Hepatocyte (in vitro differentiated cells): ENCODE results near the gene LYRM4. TPM values are rescaled to one million over a fixed set of nuclear protein-coding genes. Genes with fewer than 3 reads are reported as not detected.

Source experiments
- DNase-seq: peaks from one replicate; pipeline ENCODE4 v3.0.0-alpha.2; 2016; ENCODE audit warnings: low spot score
- H2AFZ ChIP-seq: fragments of 200-600 bp; sonication (generic); 2 replicates; pipeline ENCODE4 v1.6.0; 2016; ENCODE audit warnings: antibody characterized with exemption, mild to moderate bottlenecking
- H3K27ac ChIP-seq: fragments of 200-600 bp; sonication (generic); 2 replicates; pipeline ENCODE4 v1.5.1; 2016; ENCODE audit warnings: mild to moderate bottlenecking
- H3K27me3 ChIP-seq: fragments of 200-600 bp; sonication (generic); 2 replicates; pipeline ENCODE4 v1.6.1; 2016
- H3K36me3 ChIP-seq: fragments of 200-600 bp; sonication (generic); replicated peaks from 2 replicates; pipeline ENCODE4 v1.5.1; 2016; ENCODE audit warnings: low read depth; ENCODE audit not compliant: insufficient read depth
- H3K4me1 ChIP-seq: fragments of 200-600 bp; sonication (generic); 2 replicates; pipeline ENCODE4 v1.5.1; 2016; ENCODE audit warnings: mild to moderate bottlenecking, moderate library complexity; ENCODE audit not compliant: insufficient read depth
- H3K4me2 ChIP-seq: fragments of 200-600 bp; sonication (generic); 2 replicates; pipeline ENCODE4 v1.6.0; 2016
- H3K4me3 ChIP-seq: fragments of 200-600 bp; sonication (generic); 2 replicates; pipeline ENCODE4 v1.5.1; 2016; ENCODE audit warnings: mild to moderate bottlenecking
- H3K79me2 ChIP-seq: fragments of 200-600 bp; sonication (generic); 2 replicates; pipeline ENCODE4 v1.6.0; 2017; ENCODE audit warnings: mild to moderate bottlenecking
- H3K9me2 ChIP-seq: fragments of 200-600 bp; sonication (generic); replicated peaks from 2 replicates; pipeline ENCODE4 v1.6.0; 2017; ENCODE audit warnings: mild to moderate bottlenecking; ENCODE audit not compliant: insufficient read depth
- H3K9me3 ChIP-seq: fragments of 200-600 bp; sonication (generic); 2 replicates; pipeline ENCODE4 v1.5.1; 2016; ENCODE audit warnings: low read depth, mild to moderate bottlenecking
- H4K20me1 ChIP-seq: fragments of 200-600 bp; sonication (generic); 2 replicates; pipeline ENCODE4 v1.6.0; 2016; ENCODE audit warnings: mild to moderate bottlenecking; ENCODE audit not compliant: insufficient read depth, poor library complexity, severe bottlenecking
- CTCF ChIP-seq: fragments of 200-600 bp; sonication (generic); IDR thresholded peaks from 2 replicates; pipeline ENCODE4 v1.5.1; 2016; ENCODE audit warnings: antibody characterized with exemption, mild to moderate bottlenecking; ENCODE audit not compliant: poor library complexity
- EZH2 ChIP-seq: fragments of 200-600 bp; sonication (generic); IDR thresholded peaks from 2 replicates; pipeline ENCODE4 v1.6.1; 2016; ENCODE audit warnings: antibody characterized with exemption, mild to moderate bottlenecking, borderline replicate concordance
- EZH2phosphoT487 ChIP-seq: fragments of 200-600 bp; sonication (generic); IDR thresholded peaks from one replicate; pipeline ENCODE4 v1.6.1; 2018; ENCODE audit warnings: antibody characterized with exemption, mild to moderate bottlenecking, low read depth, moderate library complexity; ENCODE audit not compliant: unreplicated experiment, severe bottlenecking
- WGBS: methylation state at CpG from one replicate; pipeline ENCODE4 v1.1.6; 2016; ENCODE audit warnings: low lambda C conversion rate; ENCODE audit errors: missing lambda C conversion rate; 5-methylcytosine and 5-hydroxymethylcytosine counted together
- polyA plus RNA-seq: library from polyadenylated mRNA; unstranded; fragments of >200 nt; fragmentation: Nextera tagmentation; extraction: Ambion mirVana; gene quantifications from 2 replicates; pipeline ENCODE4 v1.2.1, GENCODE V29; 2016
- total RNA-seq: library from RNA; depleted of rRNA; stranded (reverse); fragments of >200 nt; gene quantifications from 2 replicates; pipeline ENCODE4 v1.2.3, GENCODE V29; 2014

The LYRM4 gene
- total and polyA plus RNA-seq, 2 experiments from 2014 or later, result 20.5 to 22.9 TPM

GRCh38 chr6:5238336-5238735, 22.4 kb downstream of the LYRM4 start:
- no peaks in the 10 kb centered on the region for H3K27me3 ChIP-seq
- H2AFZ ChIP-seq, result no peak overlapping the region
- no peak for TF ChIP-seq EZH2phosphoT487
- no peak for TF ChIP-seq EZH2
- TF ChIP-seq CTCF, result no peak
- H4K20me1 ChIP-seq, result no peaks in the 10 kb centered on the region
- H3K4me3 ChIP-seq, result no peak overlapping the region
- H3K9me3 ChIP-seq, result no peaks in the 10 kb centered on the region
- no peaks in the 10 kb centered on the region for H3K36me3 ChIP-seq
- no peak overlapping the region for H3K27ac ChIP-seq
- no peak for DNase-seq
- H3K9me2 ChIP-seq, result no peaks in the 10 kb centered on the region
- no peak overlapping the region for H3K4me2 ChIP-seq
- no peaks in the 10 kb centered on the region for H3K79me2 ChIP-seq
- no peaks in the 10 kb centered on the region for H3K4me1 ChIP-seq
- WGBS, result 97% methylated on average over 1 of the region's 1 CpG

- Histone ChIP-seq H2AFZ (no peak overlapping the region), H3K9me3 (no peaks in the 10 kb centered on the region), H3K9me2 (no peaks in the 10 kb centered on the region), H3K79me2 (no peaks in the 10 kb centered on the region), H3K27ac (no peak overlapping the region), H3K27me3 (no peaks in the 10 kb centered on the region), H3K4me1 (no peaks in the 10 kb centered on the region), H3K4me2 (no peak overlapping the region), H4K20me1 (no peaks in the 10 kb centered on the region), H3K36me3 (no peaks in the 10 kb centered on the region), H3K4me3 (no peak overlapping the region)
- TF ChIP-seq EZH2phosphoT487 (no peak), EZH2 (no peak), CTCF (no peak)
- DNase-seq, result no peak
- 84% methylated on average over 4 of the region's 4 CpGs for WGBS
These were observed 22.9 kb downstream of the LYRM4 start for GRCh38 chr6:5237805-5238204.

- H3K27me3 ChIP-seq, result no peaks in the 10 kb centered on the region
- no peak overlapping the region for H3K4me2 ChIP-seq
- no peaks in the 10 kb centered on the region for H3K79me2 ChIP-seq
- no peaks in the 10 kb centered on the region for H3K36me3 ChIP-seq
- no peak overlapping the region for H3K27ac ChIP-seq
- TF ChIP-seq EZH2phosphoT487 (no peak), CTCF (no peak)
- H3K4me3 ChIP-seq, result no peak overlapping the region
- DNase-seq, result no peak
- no peaks in the 10 kb centered on the region for H3K9me2 ChIP-seq
- no peaks in the 10 kb centered on the region for H4K20me1 ChIP-seq
- WGBS, result 77% methylated on average over 2 of the region's 2 CpGs
- H2AFZ ChIP-seq, result no peak overlapping the region
- no peaks in the 10 kb centered on the region for H3K9me3 ChIP-seq
- peaks cover 3% of the 10 kb centered on the region for H3K4me1 ChIP-seq
These were observed 24.9 kb downstream of the LYRM4 start for GRCh38 chr6:5235830-5236229.

GRCh38 chr6:5234874-5235273, 25.9 kb downstream of the LYRM4 start:
- no peaks in the 10 kb centered on the region for H3K9me3 ChIP-seq
- H2AFZ ChIP-seq, result no peak overlapping the region
- TF ChIP-seq CTCF, result no peak
- no peak for TF ChIP-seq EZH2
- no peak for TF ChIP-seq EZH2phosphoT487
- no peaks in the 10 kb centered on the region for H4K20me1 ChIP-seq
- H3K27ac ChIP-seq, result no peak overlapping the region
- H3K27me3 ChIP-seq, result no peaks in the 10 kb centered on the region
- no peaks in the 10 kb centered on the region for H3K36me3 ChIP-seq
- 92% methylated on average over 6 of the region's 6 CpGs for WGBS
- no peaks in the 10 kb centered on the region for H3K9me2 ChIP-seq
- no peak for DNase-seq
- H3K79me2 ChIP-seq, result no peaks in the 10 kb centered on the region
- H3K4me1 ChIP-seq, result peaks cover 3% of the 10 kb centered on the region
- no peak overlapping the region for H3K4me2 ChIP-seq
- no peak overlapping the region for H3K4me3 ChIP-seq
